ENCODE measurements around the gene PPP1R9A. TPM values are rescaled to one million over a fixed set of nuclear protein-coding genes. Genes with fewer than 3 reads are reported as not detected.

Gene PPP1R9A
- total RNA-seq, 1 experiment from 2014 or later, result 6.3 TPM

DNA sequence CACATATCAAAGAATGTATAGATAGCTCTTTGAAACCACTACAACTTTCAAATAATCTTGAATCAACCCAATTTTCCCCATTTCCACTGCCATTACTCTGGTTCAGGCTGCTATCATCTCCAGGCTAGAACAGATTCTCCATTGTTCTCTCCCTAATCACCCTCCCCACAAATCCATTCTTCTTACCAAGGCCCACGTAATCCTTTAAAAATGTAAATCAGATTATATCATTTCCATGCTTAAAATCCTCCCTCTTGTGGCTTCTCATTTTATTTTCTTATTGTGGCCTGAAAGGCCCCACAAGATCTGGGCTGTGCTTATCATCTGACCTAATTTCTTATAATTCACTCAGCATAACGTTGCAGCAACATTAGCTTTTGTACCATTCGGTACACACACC is 420.0 kb downstream of the PPP1R9A start:
- intact Hi-C loops (cut with micrococcal nuclease), result no loop called here
- H3K27me3 Mint-ChIP-seq (ENCODE audit: insufficient read depth, unreplicated experiment), result peaks cover 29% of the 10 kb centered on the region
- no TSS peak for BruUV-seq (replicated peaks)
- ChIA-PET CTCF (interaction anchor here (0.9 kb wide), 1 partner anchor 80 kb away, joined by 4 read pairs; no protein-coding TSS in a partner anchor), POLR2A (no interaction called here)
- H3K4me1 Mint-ChIP-seq (ENCODE audit: insufficient read depth, unreplicated experiment), result peaks cover 5% of the 10 kb centered on the region
- TF ChIP-seq, protein P1, sequence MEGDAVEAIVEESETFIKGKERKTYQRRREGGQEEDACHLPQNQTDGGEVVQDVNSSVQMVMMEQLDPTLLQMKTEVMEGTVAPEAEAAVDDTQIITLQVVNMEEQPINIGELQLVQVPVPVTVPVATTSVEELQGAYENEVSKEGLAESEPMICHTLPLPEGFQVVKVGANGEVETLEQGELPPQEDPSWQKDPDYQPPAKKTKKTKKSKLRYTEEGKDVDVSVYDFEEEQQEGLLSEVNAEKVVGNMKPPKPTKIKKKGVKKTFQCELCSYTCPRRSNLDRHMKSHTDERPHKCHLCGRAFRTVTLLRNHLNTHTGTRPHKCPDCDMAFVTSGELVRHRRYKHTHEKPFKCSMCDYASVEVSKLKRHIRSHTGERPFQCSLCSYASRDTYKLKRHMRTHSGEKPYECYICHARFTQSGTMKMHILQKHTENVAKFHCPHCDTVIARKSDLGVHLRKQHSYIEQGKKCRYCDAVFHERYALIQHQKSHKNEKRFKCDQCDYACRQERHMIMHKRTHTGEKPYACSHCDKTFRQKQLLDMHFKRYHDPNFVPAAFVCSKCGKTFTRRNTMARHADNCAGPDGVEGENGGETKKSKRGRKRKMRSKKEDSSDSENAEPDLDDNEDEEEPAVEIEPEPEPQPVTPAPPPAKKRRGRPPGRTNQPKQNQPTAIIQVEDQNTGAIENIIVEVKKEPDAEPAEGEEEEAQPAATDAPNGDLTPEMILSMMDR (IDR thresholded peaks at IDR 0.05; ENCODE audit: unreplicated experiment), result no peak
- H3K4me3 Mint-ChIP-seq (ENCODE audit: unreplicated experiment), result no peak overlapping the region
- DNase-seq (ENCODE audit: unreplicated experiment), result no peak
- H3K36me3 Mint-ChIP-seq (ENCODE audit: insufficient read depth, unreplicated experiment), result no peaks in the 10 kb centered on the region
- peaks cover 9% of the 10 kb centered on the region for H3K9me3 Mint-ChIP-seq (ENCODE audit: unreplicated experiment)
- no peak overlapping the region for H3K27ac Mint-ChIP-seq (ENCODE audit: low read depth, unreplicated experiment)

DNA sequence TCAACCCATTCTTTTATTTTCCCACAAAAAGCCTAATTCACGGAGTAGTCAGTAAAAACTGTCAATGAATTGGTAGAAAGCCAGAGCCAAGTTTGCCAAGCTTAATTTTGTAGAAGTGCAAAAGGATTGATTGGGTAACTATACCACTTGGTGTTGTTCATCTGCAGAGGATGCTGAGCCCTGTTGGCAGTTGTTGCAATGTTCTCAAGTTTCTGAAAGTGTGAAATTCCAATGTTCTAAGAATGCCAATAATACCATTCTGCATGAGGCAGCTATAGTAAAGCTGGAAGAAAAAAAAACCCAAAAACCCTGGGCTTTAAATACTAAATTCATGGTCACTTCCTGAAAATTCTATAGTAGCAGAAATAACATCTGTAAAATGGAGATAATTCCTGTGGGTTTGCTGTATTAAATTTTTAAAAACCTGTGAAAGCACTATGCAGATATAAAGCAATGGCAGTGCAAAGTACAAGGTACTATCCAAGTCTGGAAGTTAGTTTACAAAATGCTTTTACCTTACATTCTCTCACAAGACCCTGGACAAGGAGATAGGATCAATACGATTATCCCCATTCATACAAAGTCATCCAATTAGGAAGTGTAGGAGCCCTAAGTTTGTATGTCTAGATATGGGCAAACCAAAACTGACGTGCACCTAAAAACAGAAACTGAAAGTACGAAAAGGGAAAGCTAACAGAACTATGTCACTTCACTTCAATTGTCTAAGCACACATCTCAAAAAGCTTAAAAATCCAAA is 423.0 kb downstream of the PPP1R9A start:
- Mint-ChIP-seq H3K27me3 (ENCODE audit: insufficient read depth, unreplicated experiment) (peaks cover 21% of the 10 kb centered on the region), H3K4me1 (ENCODE audit: insufficient read depth, unreplicated experiment) (peaks cover 13% of the 10 kb centered on the region), H3K36me3 (ENCODE audit: insufficient read depth, unreplicated experiment) (no peaks in the 10 kb centered on the region), H3K27ac (ENCODE audit: low read depth, unreplicated experiment) (no peak overlapping the region), H3K4me3 (ENCODE audit: unreplicated experiment) (no peak overlapping the region), H3K9me3 (ENCODE audit: unreplicated experiment) (peaks cover 9% of the 10 kb centered on the region)
- POLR2A ChIA-PET, result interaction anchor here (1.3 kb wide), 1 partner anchor 20 kb away, joined by 3 read pairs; no protein-coding TSS in a partner anchor
- TF ChIP-seq, protein P1 (IDR thresholded peaks at IDR 0.05; ENCODE audit: unreplicated experiment), result no peak
- DNase-seq (ENCODE audit: unreplicated experiment), result peak; percentile 47
- CTCF ChIA-PET, result interaction anchor here (0.6 kb wide), 1 partner anchor 879 kb away, joined by 5 read pairs; no protein-coding TSS in a partner anchor
- intact Hi-C loops (cut with micrococcal nuclease), result no loop called here
- no TSS peak for BruUV-seq (replicated peaks)

DNA sequence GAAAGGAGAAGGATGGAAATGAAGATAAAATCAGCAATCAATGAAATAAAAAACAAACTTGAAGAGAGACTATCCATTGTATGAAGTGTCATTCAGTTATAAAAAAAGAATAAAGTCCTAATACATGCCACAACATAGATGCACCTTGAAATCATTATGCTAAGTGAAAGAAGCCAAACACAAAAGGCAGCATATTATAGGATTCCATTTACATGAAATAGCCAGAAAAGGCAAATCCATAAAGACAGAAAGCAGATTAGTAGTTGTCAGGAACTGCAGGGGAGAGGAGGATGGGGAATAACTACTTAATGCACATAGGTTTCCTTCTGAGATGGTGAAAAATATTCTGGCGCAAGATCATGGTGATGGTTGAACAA is 423.6 kb downstream of the PPP1R9A start:
- H3K4me3 Mint-ChIP-seq (ENCODE audit: unreplicated experiment), result no peak overlapping the region
- POLR2A ChIA-PET, result interaction anchor here (1.3 kb wide), 1 partner anchor 21 kb away, joined by 3 read pairs; no protein-coding TSS in a partner anchor
- CTCF ChIA-PET, result no interaction called here

DNA sequence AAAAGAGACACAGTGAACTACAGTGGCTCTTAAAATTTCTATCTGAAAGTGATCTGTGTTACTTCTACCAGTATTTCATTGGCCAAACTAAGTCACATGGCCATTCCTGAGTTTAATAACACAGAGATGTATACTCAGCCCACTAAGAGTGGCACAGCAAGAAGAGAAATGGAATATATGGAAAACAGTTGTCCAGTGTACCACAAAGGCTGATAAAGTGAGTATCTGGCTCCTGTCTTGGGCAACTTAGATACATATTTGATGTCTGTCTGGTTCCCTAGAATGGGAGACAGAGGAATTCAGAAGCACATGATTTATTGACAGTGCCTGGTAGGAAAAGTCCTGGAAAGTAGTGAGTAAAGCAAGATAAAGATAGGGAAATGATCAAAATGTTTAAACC is 427.1 kb downstream of the PPP1R9A start:
- no peaks in the 10 kb centered on the region for H3K36me3 Mint-ChIP-seq (ENCODE audit: insufficient read depth, unreplicated experiment)
- no peaks in the 10 kb centered on the region for H3K9me3 Mint-ChIP-seq (ENCODE audit: unreplicated experiment)
- no peak overlapping the region for H3K4me3 Mint-ChIP-seq (ENCODE audit: unreplicated experiment)
- H3K4me1 Mint-ChIP-seq (ENCODE audit: insufficient read depth, unreplicated experiment), result peaks cover 13% of the 10 kb centered on the region
- ChIA-PET CTCF (interaction anchor here (0.6 kb wide), 1 partner anchor 10 kb away, joined by 3 read pairs; no protein-coding TSS in a partner anchor), POLR2A (no interaction called here)
- no peak for DNase-seq (ENCODE audit: unreplicated experiment)
- no peak overlapping the region for H3K27ac Mint-ChIP-seq (ENCODE audit: low read depth, unreplicated experiment)
- BruUV-seq (replicated peaks), result no TSS peak
- TF ChIP-seq, protein P1 (IDR thresholded peaks at IDR 0.05; ENCODE audit: unreplicated experiment), result no peak
- intact Hi-C loops (cut with micrococcal nuclease), result no loop called here
- H3K27me3 Mint-ChIP-seq (ENCODE audit: insufficient read depth, unreplicated experiment), result peaks cover 11% of the 10 kb centered on the region

More for the DNA sequence above, 423.6 kb downstream of the PPP1R9A start:
- TF ChIP-seq, protein P1 (IDR thresholded peaks at IDR 0.05; ENCODE audit: unreplicated experiment), result no peak
- Mint-ChIP-seq H3K27me3 (ENCODE audit: insufficient read depth, unreplicated experiment) (peaks cover 15% of the 10 kb centered on the region), H3K27ac (ENCODE audit: low read depth, unreplicated experiment) (no peak overlapping the region), H3K9me3 (ENCODE audit: unreplicated experiment) (peaks cover 6% of the 10 kb centered on the region), H3K36me3 (ENCODE audit: insufficient read depth, unreplicated experiment) (no peaks in the 10 kb centered on the region), H3K4me1 (ENCODE audit: insufficient read depth, unreplicated experiment) (peaks cover 13% of the 10 kb centered on the region)
- intact Hi-C loops (cut with micrococcal nuclease), result no loop called here
- BruUV-seq (replicated peaks), result no TSS peak
- DNase-seq (ENCODE audit: unreplicated experiment), result no peak
